Natural killer cell treated with Interleukin-12 subunit alpha and Interleukin-12 subunit beta and Interleukin-15 and Interleukin-18, amount 100 ng/mL, for 72 hours (primary cell): ENCODE measurements around the gene KLF18. TPM values are rescaled to one million over a fixed set of nuclear protein-coding genes. Genes with fewer than 3 reads are reported as not detected.

Experiments
- ATAC-seq, 2 donors: fragments of 150-1000 bp; cut with Tn5 transposase in 1 of 2; sonication (Bioruptor Pico), chemical (Tn5 transposase) in 1 of 2; 2 replicates each; pipeline ENCODE4 v1.10.0; 2021
- DNase-seq: peaks from one replicate; pipeline ENCODE4 v3.0.0; 2022; ENCODE audit warnings: low spot score
- H3K27ac Mint-ChIP-seq, 2 donors: 1 replicate in 1 of 2; 2 replicates in 1 of 2; pipeline ENCODE4 v1.8.0; 2022; ENCODE audit warnings: mixed read lengths in 2 of 2, mild to moderate bottlenecking in 1 of 2, moderate library complexity in 1 of 2
- H3K27me3 Mint-ChIP-seq, 2 donors: 1 replicate in 1 of 2; 2 replicates in 1 of 2; pipeline ENCODE4 v1.8.0; 2022; ENCODE audit warnings: mixed read lengths in 2 of 2
- H3K36me3 Mint-ChIP-seq: one replicate; pipeline ENCODE4 v1.8.0; 2022; ENCODE audit warnings: mixed read lengths
- H3K4me1 Mint-ChIP-seq, 2 donors: 1 replicate in 1 of 2; 2 replicates in 1 of 2; pipeline ENCODE4 v1.8.0; 2022; ENCODE audit warnings: low read depth in 2 of 2, mixed read lengths in 2 of 2, mild to moderate bottlenecking in 1 of 2
- H3K4me3 Mint-ChIP-seq: one replicate; pipeline ENCODE4 v1.8.0; 2022; ENCODE audit warnings: mixed read lengths
- H3K9me3 Mint-ChIP-seq: 2 replicates; pipeline ENCODE4 v1.8.0; 2022; ENCODE audit warnings: mixed read lengths
- total RNA-seq, 2 donors: library from RNA; stranded (reverse); gene quantifications; one replicate each; pipeline ENCODE4 v1.2.3, GENCODE V29; 2022

KLF18 gene
- not detected for total RNA-seq

GRCh38 chr1:44141531-44141930 lies at the start of gene KLF18:
KLF18 (minus strand) TSS chr1:44141631; CDS start chr1:44141631, 0 bp downstream.
- Mint-ChIP-seq H3K27me3 (peaks cover 0 to 18% of the 10 kb centered on the region in 2 donors), H3K4me1 (no peaks in the 10 kb centered on the region), H3K36me3 (peaks cover 17% of the 10 kb centered on the region), H3K4me3 (no peak within 1 kb of the TSS), H3K9me3 (peaks cover 8% of the 10 kb centered on the region), H3K27ac (no peak within 1 kb of the TSS)
- DNase-seq: no peak
- no peak for ATAC-seq

DNA sequence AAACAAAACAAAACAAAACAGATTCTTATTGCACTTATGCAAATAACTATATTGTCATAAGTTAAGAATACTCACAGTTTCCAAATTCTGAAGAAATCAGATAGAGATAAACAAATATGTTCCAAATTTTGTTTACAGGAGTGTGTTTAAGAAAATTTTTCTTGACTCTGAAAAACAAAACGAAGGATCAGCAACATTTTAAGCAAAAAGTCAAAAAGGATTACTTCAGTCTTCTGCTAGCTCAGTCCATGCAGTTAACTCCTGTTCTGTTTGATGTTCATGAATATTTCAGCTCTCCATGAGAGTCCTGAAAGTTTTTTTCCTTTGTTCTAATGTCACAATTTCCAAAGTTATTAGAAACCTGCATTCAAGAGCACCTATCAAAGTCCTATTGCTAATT lies 33.2 kb upstream of the KLF18 start:
- peaks cover 6% of the 10 kb centered on the region for H3K36me3 Mint-ChIP-seq
- no peaks in the 10 kb centered on the region for H3K4me1 Mint-ChIP-seq
- no peak for ATAC-seq

DNA sequence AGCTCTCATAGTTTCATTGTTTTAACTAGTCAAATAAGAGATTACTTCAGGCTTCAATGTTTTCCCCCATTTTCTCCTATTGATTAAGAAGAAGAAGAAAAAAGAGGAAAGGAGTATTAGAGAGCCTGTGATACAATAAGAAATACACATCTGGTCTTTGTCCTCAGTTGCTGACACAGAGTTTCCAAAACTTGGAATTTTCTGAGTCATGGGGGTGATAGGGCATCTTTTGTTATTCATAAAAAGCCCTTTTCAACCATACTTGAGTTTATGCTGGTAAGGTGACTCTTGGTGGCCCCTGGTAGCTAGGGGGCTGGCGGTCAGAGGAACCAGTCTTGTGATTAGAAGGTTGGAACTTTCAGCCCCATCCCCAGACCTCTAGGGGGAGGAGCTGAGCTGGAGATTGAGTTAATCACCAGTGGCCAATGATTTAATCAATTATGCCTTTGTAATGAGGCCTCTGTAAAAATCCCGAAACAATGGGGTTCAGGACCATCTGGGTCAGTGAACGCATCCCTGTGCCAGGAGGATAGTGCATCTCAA lies 28.9 kb upstream of the KLF18 start:
- H3K27ac Mint-ChIP-seq: no peak overlapping the region
- no peak for DNase-seq
- peaks cover 7 to 10% of the 10 kb centered on the region in 2 donors for H3K4me1 Mint-ChIP-seq
- peaks cover 5% of the 10 kb centered on the region for H3K9me3 Mint-ChIP-seq
- ATAC-seq: no peak
- H3K36me3 Mint-ChIP-seq: peaks cover 16% of the 10 kb centered on the region
- peaks cover 13 to 35% of the 10 kb centered on the region in 2 donors for H3K27me3 Mint-ChIP-seq
- H3K4me3 Mint-ChIP-seq: no peak overlapping the region

More for the DNA sequence above, 33.2 kb upstream of the KLF18 start:
- no peak for DNase-seq
- Mint-ChIP-seq H3K4me3 (no peak overlapping the region), H3K9me3 (no peaks in the 10 kb centered on the region), H3K27ac (no peak overlapping the region), H3K27me3 (peaks cover 9 to 14% of the 10 kb centered on the region in 2 donors)

- Mint-ChIP-seq H3K27ac (peak overlapping the region in 1 of 2 donors; percentile 17), H3K9me3 (peaks cover 5% of the 10 kb centered on the region), H3K36me3 (peaks cover 12% of the 10 kb centered on the region), H3K4me1 (peaks cover 7 to 10% of the 10 kb centered on the region in 2 donors), H3K27me3 (peaks cover 12 to 38% of the 10 kb centered on the region in 2 donors), H3K4me3 (no peak overlapping the region)
- ATAC-seq (peak; percentile 53 to 58), DNase-seq (no peak)
These were observed 27.2 kb upstream of the KLF18 start for GRCh38 chr1:44168520-44169098.

DNA sequence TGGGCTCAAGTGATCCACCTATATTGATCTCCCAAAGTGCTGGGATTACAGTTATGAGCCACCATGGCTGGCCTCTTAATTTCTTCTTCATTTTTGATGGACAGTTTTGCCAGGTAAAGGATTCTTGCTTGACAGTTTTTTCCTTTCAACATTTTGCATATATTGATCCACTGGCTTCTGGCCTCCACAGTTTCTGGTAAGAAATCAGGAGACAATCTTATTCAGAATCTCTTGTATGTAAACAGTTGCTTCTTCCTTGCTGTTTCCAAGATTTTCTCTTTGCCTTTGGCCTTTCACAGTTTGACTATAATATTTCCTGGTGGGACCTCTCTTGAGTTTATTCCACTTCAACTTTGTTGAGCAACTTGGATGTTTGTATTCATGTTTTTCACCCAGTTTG lies 20.1 kb upstream of the KLF18 start:
- ATAC-seq (no peak), DNase-seq (no peak)
- peaks cover 4 to 24% of the 10 kb centered on the region in 2 donors for H3K27me3 Mint-ChIP-seq
- H3K4me1 Mint-ChIP-seq: no peaks in the 10 kb centered on the region
- H3K9me3 Mint-ChIP-seq: no peaks in the 10 kb centered on the region
- no peaks in the 10 kb centered on the region for H3K36me3 Mint-ChIP-seq
- H3K27ac Mint-ChIP-seq: no peak overlapping the region
- no peak overlapping the region for H3K4me3 Mint-ChIP-seq

DNA sequence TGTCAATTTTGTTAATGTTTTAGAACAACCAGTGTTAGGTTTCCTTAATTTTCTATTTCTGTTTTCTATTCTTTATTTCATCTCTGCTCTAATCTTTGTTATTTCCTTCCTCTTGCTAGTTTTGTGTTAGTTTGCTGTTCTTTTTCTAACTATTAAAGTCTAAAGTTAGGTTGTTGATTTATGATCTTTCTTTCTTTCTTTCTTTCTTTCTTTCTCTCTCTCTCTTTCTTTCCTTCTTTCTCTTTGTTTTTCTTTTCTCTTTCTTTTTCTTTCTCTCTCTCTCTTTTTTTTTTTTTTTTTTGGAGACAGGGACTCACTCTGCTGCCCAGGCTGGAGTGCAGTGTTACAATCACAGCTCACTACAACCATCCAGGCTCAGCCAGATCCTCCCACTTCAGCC lies 17.4 kb upstream of the KLF18 start:
- H3K27ac Mint-ChIP-seq: no peak overlapping the region
- no peak overlapping the region for H3K4me3 Mint-ChIP-seq
- no peaks in the 10 kb centered on the region for H3K36me3 Mint-ChIP-seq
- ATAC-seq (no peak), DNase-seq (no peak)
- peaks cover 2 to 10% of the 10 kb centered on the region in 2 donors for H3K27me3 Mint-ChIP-seq
- no peaks in the 10 kb centered on the region for H3K9me3 Mint-ChIP-seq
- no peaks in the 10 kb centered on the region for H3K4me1 Mint-ChIP-seq

- H3K36me3 Mint-ChIP-seq: no peaks in the 10 kb centered on the region
- no peak overlapping the region for H3K27ac Mint-ChIP-seq
- ATAC-seq: no peak
- no peaks in the 10 kb centered on the region for H3K9me3 Mint-ChIP-seq
- H3K4me1 Mint-ChIP-seq: no peaks in the 10 kb centered on the region
- H3K27me3 Mint-ChIP-seq: peaks cover 4 to 8% of the 10 kb centered on the region in 2 donors
- no peak for DNase-seq
- H3K4me3 Mint-ChIP-seq: no peak overlapping the region
These were observed 16.5 kb upstream of the KLF18 start for GRCh38 chr1:44157903-44158302.

DNA sequence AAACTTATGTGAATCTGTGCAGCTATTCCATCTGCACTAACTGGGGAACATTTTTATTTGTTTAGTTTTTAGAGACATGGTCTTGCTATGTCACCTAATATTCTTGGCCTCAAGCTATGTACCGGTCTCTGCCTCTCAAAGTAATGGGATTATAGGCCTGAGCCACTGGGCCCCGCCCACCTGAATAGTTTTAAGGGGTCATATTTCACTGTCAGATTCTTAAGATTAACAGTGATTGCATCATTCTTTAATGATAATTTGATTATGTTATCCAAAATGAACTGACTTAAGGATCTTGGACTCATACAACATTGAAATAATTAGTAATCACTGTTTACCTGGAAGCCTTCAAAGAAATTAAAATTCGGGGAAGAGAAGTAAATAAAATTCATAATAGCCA lies 12.6 kb upstream of the KLF18 start:
- Mint-ChIP-seq H3K4me1 (no peaks in the 10 kb centered on the region), H3K4me3 (no peak overlapping the region), H3K36me3 (no peaks in the 10 kb centered on the region), H3K27me3 (peaks cover 8 to 35% of the 10 kb centered on the region in 2 donors), H3K9me3 (no peaks in the 10 kb centered on the region), H3K27ac (no peak overlapping the region)
- ATAC-seq: no peak
- DNase-seq: no peak

- Mint-ChIP-seq H3K4me1 (no peaks in the 10 kb centered on the region), H3K36me3 (no peaks in the 10 kb centered on the region), H3K27ac (no peak overlapping the region), H3K4me3 (no peak overlapping the region), H3K9me3 (no peaks in the 10 kb centered on the region), H3K27me3 (peaks cover 8 to 35% of the 10 kb centered on the region in 2 donors)
- no peak for ATAC-seq
- DNase-seq: no peak
These were observed 11.3 kb upstream of the KLF18 start for GRCh38 chr1:44152692-44153091.

DNA sequence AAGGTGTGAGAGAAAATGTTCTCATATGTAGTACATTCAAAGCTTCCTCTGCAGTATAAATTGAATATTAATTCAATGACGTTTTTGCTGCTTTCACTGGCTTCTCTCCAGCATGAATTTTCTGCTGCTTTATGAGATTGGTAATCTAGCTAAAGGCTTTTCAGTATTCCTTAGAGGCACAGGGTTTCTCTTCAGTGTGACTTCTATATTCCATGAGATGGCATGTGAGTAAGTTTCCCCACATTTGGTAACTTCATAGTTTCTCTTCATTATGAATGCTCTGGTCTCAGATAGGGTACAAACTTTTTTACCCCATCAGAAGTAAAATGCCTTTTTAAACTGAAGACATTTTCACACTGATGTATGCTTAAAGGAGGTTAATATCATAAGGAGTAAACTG lies 10.4 kb upstream of the KLF18 start:
- Mint-ChIP-seq H3K36me3 (no peaks in the 10 kb centered on the region), H3K9me3 (no peaks in the 10 kb centered on the region), H3K4me1 (no peaks in the 10 kb centered on the region), H3K27me3 (peaks cover 10 to 35% of the 10 kb centered on the region in 2 donors), H3K4me3 (no peak overlapping the region), H3K27ac (no peak overlapping the region)
- DNase-seq: no peak
- ATAC-seq: no peak

GRCh38 chr1:44151332-44151731 lies 9.9 kb upstream of the KLF18 start:
- Mint-ChIP-seq H3K36me3 (no peaks in the 10 kb centered on the region), H3K27me3 (peaks cover 10 to 35% of the 10 kb centered on the region in 2 donors), H3K4me1 (no peaks in the 10 kb centered on the region), H3K4me3 (no peak overlapping the region), H3K9me3 (no peaks in the 10 kb centered on the region), H3K27ac (no peak overlapping the region)
- DNase-seq (no peak), ATAC-seq (no peak)

DNA sequence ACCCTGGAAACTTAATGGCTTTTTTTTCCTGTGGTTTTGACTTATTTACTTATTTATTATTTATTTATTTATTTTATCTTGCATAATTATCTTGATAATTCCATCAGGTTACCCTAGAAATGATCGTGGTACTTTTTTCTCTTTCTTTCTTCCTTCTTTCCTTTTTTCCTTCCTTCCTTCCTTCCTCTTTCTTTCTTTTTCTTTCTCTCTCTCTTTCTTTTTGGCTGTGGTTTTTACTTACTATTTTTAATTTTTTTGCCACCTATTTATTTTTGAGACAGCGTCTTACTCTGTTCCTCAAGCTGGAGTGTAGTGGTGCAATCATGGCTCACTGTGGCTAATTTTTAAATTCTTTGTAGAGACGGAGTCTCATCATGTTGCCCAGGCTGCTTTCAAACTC lies 6.2 kb upstream of the KLF18 start:
- H3K9me3 Mint-ChIP-seq: peaks cover 8% of the 10 kb centered on the region
- H3K27me3 Mint-ChIP-seq: peaks cover 10 to 24% of the 10 kb centered on the region in 2 donors
- H3K36me3 Mint-ChIP-seq: peaks cover 17% of the 10 kb centered on the region

DNA sequence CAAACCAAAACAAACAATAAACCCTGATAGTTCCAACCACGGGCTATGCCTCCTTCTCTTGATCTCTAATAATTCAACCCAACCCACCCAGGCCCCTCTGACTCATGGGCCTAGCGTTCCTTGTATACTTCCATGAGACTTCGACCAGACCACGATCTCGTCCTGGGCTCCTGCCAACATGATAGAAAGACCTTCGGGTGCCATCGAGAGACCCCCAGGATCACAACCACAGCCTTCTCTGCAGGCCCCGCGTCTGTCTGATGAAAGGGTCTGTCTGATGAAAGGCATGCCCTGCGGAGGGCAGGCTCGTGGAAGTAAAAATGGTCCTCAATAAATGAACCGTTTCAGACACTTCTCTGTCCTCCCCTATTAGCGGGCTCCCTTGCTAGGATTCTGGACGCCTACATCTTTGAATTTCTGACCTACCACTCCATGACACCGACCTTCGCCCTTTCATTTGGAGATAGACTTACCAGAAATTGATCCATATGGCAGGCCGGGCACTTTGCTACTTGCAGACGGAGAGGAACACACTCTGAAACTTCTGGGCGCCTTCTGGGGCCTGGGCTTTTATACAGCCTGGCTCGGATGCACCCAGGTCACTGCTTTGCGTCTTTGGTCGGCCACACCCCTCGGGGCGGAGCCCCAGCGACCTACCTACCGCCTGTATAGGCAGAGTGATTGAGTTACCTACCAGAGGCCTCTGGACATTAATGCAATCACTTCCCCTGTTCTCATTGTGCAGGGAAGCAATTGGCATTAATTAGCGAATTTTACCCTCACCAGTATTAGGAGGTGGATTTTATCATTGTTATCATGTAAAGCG lies 5.3 kb upstream of the KLF18 start:
- ATAC-seq (no peak), DNase-seq (no peak)
- Mint-ChIP-seq H3K36me3 (peaks cover 17% of the 10 kb centered on the region), H3K27ac (no peak overlapping the region), H3K27me3 (peaks cover 9 to 16% of the 10 kb centered on the region in 2 donors), H3K4me1 (no peaks in the 10 kb centered on the region), H3K9me3 (peaks cover 8% of the 10 kb centered on the region), H3K4me3 (no peak overlapping the region)

More for the DNA sequence above, 6.2 kb upstream of the KLF18 start:
- H3K4me3 Mint-ChIP-seq: no peak overlapping the region
- ATAC-seq (no peak), DNase-seq (no peak)
- H3K27ac Mint-ChIP-seq: no peak overlapping the region
- H3K4me1 Mint-ChIP-seq: no peaks in the 10 kb centered on the region
